Measurements from ENCODE around the gene BBX.

Gene BBX

GRCh38 chr3:107848351-107848915, 325.7 kb downstream of the BBX start:
- no peak for DNase-seq

- peak; percentile 18 to 25 for DNase-seq
Measured at GRCh38 chr3:107850681-107851080, 327.9 kb downstream of the BBX start.

- no peak for DNase-seq
Measured at GRCh38 chr3:107853821-107854220, 331.1 kb downstream of the BBX start.

GRCh38 chr3:107854733-107855132, 332.0 kb downstream of the BBX start:
- DNase-seq: no peak

- peak in 1 of 2 donors; percentile 11 for DNase-seq
Measured at GRCh38 chr3:107855710-107856109, 332.9 kb downstream of the BBX start.

GRCh38 chr3:107857854-107858253, 335.1 kb downstream of the BBX start:
- DNase-seq: no peak

- no peak for DNase-seq
Measured at GRCh38 chr3:107858876-107859275, 336.1 kb downstream of the BBX start.

All from inflammatory macrophage (primary cell).